GM23338 (cell line): ENCODE measurements around the gene RPGRIP1. TPM values are rescaled to one million over a fixed set of nuclear protein-coding genes. Genes with fewer than 3 reads are reported as not detected.

Source experiments
- ATAC-seq: fragments of 200-7000 bp; cut with Tn5 transposase; 3 replicates; pipeline ENCODE4 v1.9.1; 2020
- DNase-seq: peaks from one replicate; pipeline ENCODE4 v3.0.0-alpha.2; 2015; ENCODE audit warnings: low spot score
- H2AFZ ChIP-seq: fragments of 200-600 bp; sonication (generic); 2 replicates; pipeline ENCODE4 v1.8.0; 2016; ENCODE audit warnings: antibody characterized with exemption, mild to moderate bottlenecking, moderate library complexity
- H3F3A ChIP-seq: fragments of 200-600 bp; sonication (generic); replicated peaks from 2 replicates; pipeline ENCODE4 v1.8.0; 2017; ENCODE audit warnings: antibody characterized with exemption, mixed run types, low read depth
- H3K27ac ChIP-seq: fragments of 200-600 bp; sonication (generic); 2 replicates; pipeline ENCODE4 v1.6.1; 2016; ENCODE audit warnings: low read depth
- H3K27me3 ChIP-seq: fragments of 200-600 bp; sonication (generic); 2 replicates; pipeline ENCODE4 v1.8.0; 2016; ENCODE audit warnings: mild to moderate bottlenecking, mixed run types, moderate library complexity; ENCODE audit not compliant: insufficient read depth
- H3K36me3 ChIP-seq: fragments of 200-600 bp; sonication (generic); 2 replicates; pipeline ENCODE4 v1.8.0; 2016; ENCODE audit warnings: mild to moderate bottlenecking; ENCODE audit not compliant: insufficient read depth
- H3K4me1 ChIP-seq: fragments of 200-600 bp; sonication (generic); 2 replicates; pipeline ENCODE4 v1.8.0; 2016; ENCODE audit warnings: mild to moderate bottlenecking, moderate library complexity; ENCODE audit not compliant: insufficient read depth
- H3K4me2 ChIP-seq: fragments of 200-600 bp; sonication (generic); 2 replicates; pipeline ENCODE4 v1.7.1; 2017; ENCODE audit warnings: mixed run types
- H3K4me3 ChIP-seq: fragments of 200-600 bp; sonication (generic); 2 replicates; pipeline ENCODE4 v1.6.1; 2016; ENCODE audit warnings: mixed run types
- H3K79me2 ChIP-seq: fragments of 200-600 bp; sonication (generic); replicated peaks from 2 replicates; pipeline ENCODE4 v1.8.0; 2017; ENCODE audit warnings: mild to moderate bottlenecking; ENCODE audit not compliant: insufficient read depth
- H3K9me2 ChIP-seq: fragments of 200-600 bp; sonication (generic); 2 replicates; pipeline ENCODE4 v1.8.0; 2017; ENCODE audit not compliant: insufficient read depth
- H4K20me1 ChIP-seq: fragments of 200-600 bp; sonication (generic); replicated peaks from 2 replicates; pipeline ENCODE4 v1.8.0; 2017; ENCODE audit warnings: mild to moderate bottlenecking; ENCODE audit not compliant: insufficient read depth
- H3K27ac Mint-ChIP-seq: 2 replicates; pipeline ENCODE4 v1.8.0; 2020; ENCODE audit warnings: inconsistent platforms, mild to moderate bottlenecking, moderate library complexity, mixed read lengths
- H3K27me3 Mint-ChIP-seq: 3 replicates; pipeline ENCODE4 v1.8.0; 2022; ENCODE audit warnings: low read depth, mild to moderate bottlenecking, moderate library complexity, mixed read lengths, inconsistent platforms; ENCODE audit not compliant: insufficient read depth, poor library complexity
- H3K36me3 Mint-ChIP-seq: 3 replicates; pipeline ENCODE4 v1.8.0; 2021; ENCODE audit warnings: low read depth, mild to moderate bottlenecking, inconsistent platforms, moderate library complexity, mixed read lengths
- H3K4me1 Mint-ChIP-seq: 3 replicates; pipeline ENCODE4 v1.8.0; 2020; ENCODE audit warnings: mild to moderate bottlenecking, inconsistent platforms, mixed read lengths
- H3K4me3 Mint-ChIP-seq: 3 replicates; pipeline ENCODE4 v1.8.0; 2021; ENCODE audit warnings: moderate library complexity, mild to moderate bottlenecking, inconsistent platforms, mixed read lengths
- H3K9me3 Mint-ChIP-seq: 3 replicates; pipeline ENCODE4 v1.8.0; 2020; ENCODE audit warnings: moderate library complexity, mild to moderate bottlenecking, inconsistent platforms, mixed read lengths
- CREB1 ChIP-seq: fragments of 250-450 bp; sonication (Bioruptor Pico); IDR thresholded peaks from 2 replicates; pipeline ENCODE4 v1.5.0; 2020; ENCODE audit warnings: low read depth, mild to moderate bottlenecking, moderate library complexity
- CTCF ChIP-seq, 2 experiments: fragments of 200-600 bp in 1 of 2; sonication (generic) in 1 of 2; conservative IDR thresholded peaks; 2 replicates each; pipeline versions ENCODE4 v1.5.1 to v1.6.1; 2016 to 2017; ENCODE audit warnings: antibody characterized with exemption in 2 of 2, low read depth in 2 of 2, mild to moderate bottlenecking in 2 of 2, moderate library complexity in 1 of 2
- ETS1 ChIP-seq: IDR thresholded peaks from 2 replicates; pipeline ENCODE4 v1.6.1; 2016; ENCODE audit warnings: antibody characterized with exemption
- EZH2 ChIP-seq: fragments of 200-600 bp; sonication (generic); IDR thresholded peaks from one replicate; pipeline ENCODE4 v1.8.0; 2017; ENCODE audit warnings: antibody characterized with exemption, mild to moderate bottlenecking, low read depth; ENCODE audit not compliant: unreplicated experiment
- EZH2phosphoT487 ChIP-seq: fragments of 200-600 bp; sonication (generic); IDR thresholded peaks from one replicate; pipeline ENCODE4 v1.8.1; 2018; ENCODE audit warnings: antibody characterized with exemption; ENCODE audit not compliant: unreplicated experiment
- JUNB ChIP-seq: IDR thresholded peaks from one replicate; pipeline ENCODE4 v1.6.1; 2016; ENCODE audit warnings: antibody characterized with exemption; ENCODE audit not compliant: unreplicated experiment
- NANOG ChIP-seq: IDR thresholded peaks from 2 replicates; pipeline ENCODE4 v1.6.1; 2016; ENCODE audit warnings: antibody characterized with exemption, borderline replicate concordance
- POLR2AphosphoS5 ChIP-seq: IDR thresholded peaks from 2 replicates; pipeline ENCODE4 v1.6.1; 2016; ENCODE audit warnings: antibody characterized with exemption, low read depth
- REST ChIP-seq: IDR thresholded peaks from one replicate; pipeline ENCODE4 v1.6.1; 2018; ENCODE audit warnings: antibody characterized with exemption; ENCODE audit not compliant: unreplicated experiment
- STAT1 ChIP-seq: IDR thresholded peaks from one replicate; pipeline ENCODE4 v1.6.1; 2016; ENCODE audit warnings: antibody characterized with exemption; ENCODE audit not compliant: unreplicated experiment
- ZNF114 ChIP-seq: fragments of 250-450 bp; sonication (Bioruptor Pico); IDR thresholded peaks from 2 replicates; pipeline ENCODE4 v1.5.0; 2020; ENCODE audit warnings: mild to moderate bottlenecking, moderate library complexity
- ZNF331 ChIP-seq: fragments of 250-450 bp; sonication (Bioruptor Pico); IDR thresholded peaks from 2 replicates; pipeline ENCODE4 v1.5.0; 2020; ENCODE audit warnings: low read depth, mild to moderate bottlenecking, moderate library complexity
- polyA plus RNA-seq: library from polyadenylated mRNA; unstranded; fragments of >200 nt; fragmentation: Nextera tagmentation; extraction: Ambion mirVana; gene quantifications from 2 replicates; pipeline ENCODE4 v1.2.1, GENCODE V29; 2016
- total RNA-seq: library from RNA; depleted of rRNA; stranded (reverse); fragments of >200 nt; shearing (Covaris generic); gene quantifications from 2 replicates; pipeline ENCODE4 v1.2.3, GENCODE V29; 2014
- TF ChIP-seq, protein P1 (sequence below): fragments of 250-450 bp; sonication (Bioruptor Pico); IDR thresholded peaks from 2 replicates; pipeline ENCODE4 v1.5.0; 2020; ENCODE audit warnings: mild to moderate bottlenecking, moderate library complexity

RPGRIP1 gene
- total and polyA plus RNA-seq, 2 experiments from 2014 or later, result 0.24 to 1.6 TPM

GRCh38 chr14:21248739-21249411 lies 31.0 kb upstream of the RPGRIP1 start:
- no peaks in the 10 kb centered on the region for H3K9me2 ChIP-seq
- no peak overlapping the region for H3K4me3 ChIP-seq
- Mint-ChIP-seq H3K27me3 (peaks cover 19% of the 10 kb centered on the region), H3K27ac (no peak overlapping the region; the same call in none of the 2 replicates), H3K4me1 (peaks cover 36% of the 10 kb centered on the region), H3K36me3 (peaks cover 95% of the 10 kb centered on the region), H3K4me3 (no peak overlapping the region), H3K9me3 (no peaks in the 10 kb centered on the region; the same call in 2 of the 3 replicates)
- no peak overlapping the region; the same call in 1 of the 2 replicates for H3K27ac ChIP-seq
- peaks cover 100% of the 10 kb centered on the region for H3K79me2 ChIP-seq
- H4K20me1 ChIP-seq, result peaks cover 94% of the 10 kb centered on the region
- no peak overlapping the region for H3K4me2 ChIP-seq
- H2AFZ ChIP-seq, result no peak overlapping the region
- TF ChIP-seq REST (no peak), ETS1 (no peak), ZNF114 (CRISPR knock-in tag) (no peak), STAT1 (no peak), EZH2 (no peak), POLR2AphosphoS5 (no peak), CTCF (conservative IDR thresholded peaks at IDR 0.05; ENCODE audit: low read depth in 2 of 2) (no peak), JUNB (no peak), NANOG (no peak), CREB1 (CRISPR knock-in tag) (no peak), ZNF331 (CRISPR knock-in tag) (no peak), EZH2phosphoT487 (no peak)
- TF ChIP-seq, protein P1, sequence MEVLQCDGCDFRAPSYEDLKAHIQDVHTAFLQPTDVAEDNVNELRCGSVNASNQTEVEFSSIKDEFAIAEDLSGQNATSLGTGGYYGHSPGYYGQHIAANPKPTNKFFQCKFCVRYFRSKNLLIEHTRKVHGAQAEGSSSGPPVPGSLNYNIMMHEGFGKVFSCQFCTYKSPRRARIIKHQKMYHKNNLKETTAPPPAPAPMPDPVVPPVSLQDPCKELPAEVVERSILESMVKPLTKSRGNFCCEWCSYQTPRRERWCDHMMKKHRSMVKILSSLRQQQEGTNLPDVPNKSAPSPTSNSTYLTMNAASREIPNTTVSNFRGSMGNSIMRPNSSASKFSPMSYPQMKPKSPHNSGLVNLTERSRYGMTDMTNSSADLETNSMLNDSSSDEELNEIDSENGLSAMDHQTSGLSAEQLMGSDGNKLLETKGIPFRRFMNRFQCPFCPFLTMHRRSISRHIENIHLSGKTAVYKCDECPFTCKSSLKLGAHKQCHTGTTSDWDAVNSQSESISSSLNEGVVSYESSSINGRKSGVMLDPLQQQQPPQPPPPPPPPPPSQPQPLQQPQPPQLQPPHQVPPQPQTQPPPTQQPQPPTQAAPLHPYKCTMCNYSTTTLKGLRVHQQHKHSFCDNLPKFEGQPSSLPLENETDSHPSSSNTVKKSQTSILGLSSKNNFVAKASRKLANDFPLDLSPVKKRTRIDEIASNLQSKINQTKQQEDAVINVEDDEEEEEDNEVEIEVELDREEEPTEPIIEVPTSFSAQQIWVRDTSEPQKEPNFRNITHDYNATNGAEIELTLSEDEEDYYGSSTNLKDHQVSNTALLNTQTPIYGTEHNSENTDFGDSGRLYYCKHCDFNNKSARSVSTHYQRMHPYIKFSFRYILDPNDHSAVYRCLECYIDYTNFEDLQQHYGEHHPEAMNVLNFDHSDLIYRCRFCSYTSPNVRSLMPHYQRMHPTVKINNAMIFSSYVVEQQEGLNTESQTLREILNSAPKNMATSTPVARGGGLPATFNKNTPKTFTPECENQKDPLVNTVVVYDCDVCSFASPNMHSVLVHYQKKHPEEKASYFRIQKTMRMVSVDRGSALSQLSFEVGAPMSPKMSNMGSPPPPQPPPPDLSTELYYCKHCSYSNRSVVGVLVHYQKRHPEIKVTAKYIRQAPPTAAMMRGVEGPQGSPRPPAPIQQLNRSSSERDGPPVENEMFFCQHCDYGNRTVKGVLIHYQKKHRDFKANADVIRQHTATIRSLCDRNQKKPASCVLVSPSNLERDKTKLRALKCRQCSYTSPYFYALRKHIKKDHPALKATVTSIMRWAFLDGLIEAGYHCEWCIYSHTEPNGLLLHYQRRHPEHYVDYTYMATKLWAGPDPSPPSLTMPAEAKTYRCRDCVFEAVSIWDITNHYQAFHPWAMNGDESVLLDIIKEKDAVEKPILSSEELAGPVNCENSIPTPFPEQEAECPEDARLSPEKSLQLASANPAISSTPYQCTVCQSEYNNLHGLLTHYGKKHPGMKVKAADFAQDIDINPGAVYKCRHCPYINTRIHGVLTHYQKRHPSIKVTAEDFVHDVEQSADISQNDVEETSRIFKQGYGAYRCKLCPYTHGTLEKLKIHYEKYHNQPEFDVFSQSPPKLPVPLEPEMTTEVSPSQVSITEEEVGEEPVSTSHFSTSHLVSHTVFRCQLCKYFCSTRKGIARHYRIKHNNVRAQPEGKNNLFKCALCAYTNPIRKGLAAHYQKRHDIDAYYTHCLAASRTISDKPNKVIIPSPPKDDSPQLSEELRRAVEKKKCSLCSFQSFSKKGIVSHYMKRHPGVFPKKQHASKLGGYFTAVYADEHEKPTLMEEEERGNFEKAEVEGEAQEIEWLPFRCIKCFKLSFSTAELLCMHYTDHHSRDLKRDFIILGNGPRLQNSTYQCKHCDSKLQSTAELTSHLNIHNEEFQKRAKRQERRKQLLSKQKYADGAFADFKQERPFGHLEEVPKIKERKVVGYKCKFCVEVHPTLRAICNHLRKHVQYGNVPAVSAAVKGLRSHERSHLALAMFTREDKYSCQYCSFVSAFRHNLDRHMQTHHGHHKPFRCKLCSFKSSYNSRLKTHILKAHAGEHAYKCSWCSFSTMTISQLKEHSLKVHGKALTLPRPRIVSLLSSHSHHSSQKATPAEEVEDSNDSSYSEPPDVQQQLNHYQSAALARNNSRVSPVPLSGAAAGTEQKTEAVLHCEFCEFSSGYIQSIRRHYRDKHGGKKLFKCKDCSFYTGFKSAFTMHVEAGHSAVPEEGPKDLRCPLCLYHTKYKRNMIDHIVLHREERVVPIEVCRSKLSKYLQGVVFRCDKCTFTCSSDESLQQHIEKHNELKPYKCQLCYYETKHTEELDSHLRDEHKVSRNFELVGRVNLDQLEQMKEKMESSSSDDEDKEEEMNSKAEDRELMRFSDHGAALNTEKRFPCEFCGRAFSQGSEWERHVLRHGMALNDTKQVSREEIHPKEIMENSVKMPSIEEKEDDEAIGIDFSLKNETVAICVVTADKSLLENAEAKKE (CRISPR knock-in tag), result no peak
- H3K27me3 ChIP-seq, result no peaks in the 10 kb centered on the region
- peaks cover 48% of the 10 kb centered on the region for H3K36me3 ChIP-seq
- ATAC-seq (no peak), DNase-seq (no peak)
- H3K4me1 ChIP-seq, result no peaks in the 10 kb centered on the region; the same call in 1 of the 2 replicates
- H3F3A ChIP-seq, result peaks cover 39% of the 10 kb centered on the region
